ENCODE data around the gene CIAO2B. TPM values are rescaled to one million over a fixed set of nuclear protein-coding genes. Genes with fewer than 3 reads are reported as not detected.

The CIAO2B gene
- total and polyA plus RNA-seq, 4 donors: 51.1 to 120 (median 86.2) TPM

DNA sequence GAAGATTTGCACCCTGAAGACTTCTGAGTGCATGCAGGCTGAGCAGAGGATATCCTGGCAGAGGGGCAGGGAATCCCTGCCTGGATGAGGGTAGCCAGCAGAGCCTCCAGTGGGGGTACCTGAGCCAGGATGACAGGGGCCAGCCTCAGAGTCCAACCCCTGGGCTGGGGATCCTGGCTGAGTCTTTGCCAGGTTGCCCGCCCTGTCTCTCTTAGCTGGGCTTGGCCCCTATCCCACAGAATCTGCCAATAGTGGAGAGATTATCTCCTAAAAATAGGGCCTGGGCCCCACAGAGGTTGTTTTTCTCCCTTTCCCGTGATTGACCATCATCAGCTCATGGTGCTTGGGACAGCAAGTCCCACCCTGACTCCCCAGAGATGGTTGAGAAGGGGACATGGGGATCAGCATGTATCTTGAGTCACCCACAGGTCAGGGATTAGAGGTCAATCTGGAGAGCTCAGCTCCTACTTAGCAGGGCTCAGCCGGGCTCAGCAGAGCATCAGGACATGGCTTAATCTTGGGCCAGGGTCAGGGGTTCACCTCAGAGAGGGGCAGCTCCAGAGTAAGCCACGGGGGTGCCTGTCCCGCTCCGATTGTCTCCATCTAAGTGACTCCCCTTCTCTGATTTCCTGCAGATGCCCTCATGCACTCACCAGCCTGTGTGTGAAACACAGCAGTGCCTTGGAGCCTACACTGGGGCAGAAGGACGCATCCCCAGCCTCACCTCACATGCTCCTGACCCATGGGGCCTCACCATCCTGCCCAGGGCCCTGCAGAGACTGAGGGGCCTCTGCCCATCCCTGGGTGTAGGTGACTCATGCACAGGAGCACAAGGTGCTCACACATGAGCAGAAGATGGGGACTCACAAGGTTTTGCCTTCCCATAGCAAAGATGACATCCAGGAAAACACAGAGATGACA is 27.0 kb downstream of the CIAO2B start:
- TF ChIP-seq RAD21 (IDR thresholded peaks at IDR 0.05): no peak
- peak; percentile 65 for TF ChIP-seq NR2F2 (IDR thresholded peaks at IDR 0.05)
- TF ChIP-seq HNF4A (conservative IDR thresholded peaks at IDR 0.05): no peak
- Histone ChIP-seq H3K9me3 (ENCODE audit: control insufficient read depth in 4 of 4, low read length in 3 of 4) (no peaks in the 10 kb centered on the region), H3K4me1 (ENCODE audit: control insufficient read depth in 4 of 4, insufficient read depth in 4 of 4, low read length in 3 of 4) (no peaks in the 10 kb centered on the region), H3K9ac (ENCODE audit: low read depth in 1 of 2, low read length in 2 of 2) (no peak overlapping the region), H3K4me3 (ENCODE audit: low read depth in 1 of 3, low read length in 3 of 3) (no peak overlapping the region), H3K36me3 (ENCODE audit: control insufficient read depth in 4 of 4, insufficient read depth in 3 of 4, low read depth in 1 of 4, low read length in 3 of 4) (no peaks in the 10 kb centered on the region), H3K27me3 (ENCODE audit: control insufficient read depth in 4 of 4, insufficient read depth in 4 of 4, low read length in 3 of 4) (no peaks in the 10 kb centered on the region), H3K27ac (ENCODE audit: low read depth in 1 of 2, low read length in 2 of 2) (no peak overlapping the region)
- no peak for DNase-seq (ENCODE audit: low spot score)
- 75% methylated on average over 7 of the region's 7 CpGs for WGBS

DNA sequence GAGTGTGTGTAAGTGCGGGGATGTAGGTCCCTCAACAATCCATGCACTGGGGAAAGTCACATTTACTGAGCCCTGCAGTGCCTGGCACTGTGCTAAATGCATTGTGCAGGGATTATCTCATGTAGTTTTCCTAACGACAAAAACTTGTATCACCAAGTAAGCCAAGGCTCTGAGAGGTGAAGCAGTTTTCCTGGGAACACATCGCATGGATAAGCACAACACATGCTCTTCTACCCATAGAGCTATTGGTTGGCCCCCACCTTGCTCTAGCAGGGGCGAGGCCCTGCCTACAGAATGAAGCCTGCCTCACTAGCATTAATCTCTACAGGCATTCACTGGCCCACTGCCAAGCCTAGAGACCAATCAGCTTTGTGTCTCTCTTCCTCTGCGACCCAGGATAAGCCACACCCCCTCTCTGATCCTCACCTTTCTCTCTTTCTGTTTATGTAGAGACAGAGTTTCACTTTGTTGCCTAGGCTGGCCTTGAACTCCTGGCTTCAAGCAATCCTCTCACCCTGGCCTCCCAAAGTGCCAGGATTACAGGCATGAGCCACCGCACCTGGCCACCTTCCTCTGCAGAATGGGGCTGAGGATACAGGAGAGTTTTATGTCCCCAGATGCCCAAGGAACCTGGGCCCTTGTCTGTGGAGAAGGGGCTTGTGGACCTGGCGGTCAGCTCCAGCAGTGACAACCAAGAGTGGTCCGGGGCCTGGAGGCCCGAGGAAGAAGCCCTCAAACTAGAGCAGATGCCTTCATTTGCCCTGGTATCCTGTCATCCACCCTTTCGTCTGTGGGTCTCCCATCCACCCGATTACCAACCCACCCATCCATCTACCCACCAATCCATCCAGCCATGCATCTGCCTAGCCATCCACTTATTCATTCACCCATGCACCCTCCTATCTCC is 28.3 kb downstream of the CIAO2B start:
- Histone ChIP-seq H3K9me3 (ENCODE audit: control insufficient read depth in 4 of 4, low read length in 3 of 4) (no peaks in the 10 kb centered on the region), H3K27ac (ENCODE audit: low read depth in 1 of 2, low read length in 2 of 2) (no peak overlapping the region), H3K4me1 (ENCODE audit: control insufficient read depth in 4 of 4, insufficient read depth in 4 of 4, low read length in 3 of 4) (no peaks in the 10 kb centered on the region), H3K36me3 (ENCODE audit: control insufficient read depth in 4 of 4, insufficient read depth in 3 of 4, low read depth in 1 of 4, low read length in 3 of 4) (no peaks in the 10 kb centered on the region), H3K27me3 (ENCODE audit: control insufficient read depth in 4 of 4, insufficient read depth in 4 of 4, low read length in 3 of 4) (no peaks in the 10 kb centered on the region), H3K4me3 (ENCODE audit: low read depth in 1 of 3, low read length in 3 of 3) (no peak overlapping the region), H3K9ac (ENCODE audit: low read depth in 1 of 2, low read length in 2 of 2) (no peak overlapping the region)
- peak; percentile 63 for DNase-seq (ENCODE audit: low spot score)
- TF ChIP-seq, protein P1, sequence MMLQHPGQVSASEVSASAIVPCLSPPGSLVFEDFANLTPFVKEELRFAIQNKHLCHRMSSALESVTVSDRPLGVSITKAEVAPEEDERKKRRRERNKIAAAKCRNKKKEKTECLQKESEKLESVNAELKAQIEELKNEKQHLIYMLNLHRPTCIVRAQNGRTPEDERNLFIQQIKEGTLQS (IDR thresholded peaks at IDR 0.05): no peak
- TF ChIP-seq NR2F2 (IDR thresholded peaks at IDR 0.05) (no peak), RAD21 (IDR thresholded peaks at IDR 0.05) (no peak), HNF4G (IDR thresholded peaks at IDR 0.05) (no peak), REST (IDR thresholded peaks at IDR 0.05) (no peak), SP1 (IDR thresholded peaks at IDR 0.05) (no peak), JUND (IDR thresholded peaks at IDR 0.05) (no peak), GABPA (IDR thresholded peaks at IDR 0.05 in 1 of 2, conservative IDR thresholded peaks at IDR 0.05 in 1 of 2) (no peak)
- WGBS: 74% methylated on average over 11 of the region's 11 CpGs

Data from liver (tissue), 9 donors.